GM10266 (cell line): Measurements from ENCODE around the gene DCAF16.

ENCODE experiments used
- DNase-seq: peaks from one replicate; pipeline ENCODE4 v3.0.0; 2012; ENCODE audit errors: extremely low spot score
- CTCF ChIP-seq: IDR thresholded peaks from 2 replicates; pipeline ENCODE4 v1.5.1; 2012; ENCODE audit warnings: mild to moderate bottlenecking, low read depth; ENCODE audit not compliant: control insufficient read depth, insufficient read depth; ENCODE audit errors: missing control alignments

DCAF16 gene

DNA sequence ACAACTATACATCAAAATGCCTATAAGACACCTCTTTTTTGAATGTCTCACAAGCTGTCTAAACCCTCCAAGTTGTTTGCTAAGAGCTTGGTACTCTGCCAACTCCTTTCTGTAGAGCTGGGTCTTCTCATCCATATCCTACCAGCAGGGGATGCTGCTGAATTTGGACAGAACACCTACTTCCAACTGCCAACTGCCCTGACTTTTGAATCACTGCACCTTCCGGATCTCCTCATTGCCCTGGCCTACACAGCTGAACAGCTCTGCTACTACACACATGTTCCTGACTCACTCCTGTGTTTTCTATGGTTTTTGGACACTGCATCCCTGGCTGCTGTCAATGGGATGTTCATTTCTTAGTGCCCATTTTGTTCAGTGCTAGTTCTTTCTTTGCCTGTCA lies 47.8 kb downstream of the DCAF16 start:
- TF ChIP-seq CTCF: no peak
- DNase-seq: no peak

DNA sequence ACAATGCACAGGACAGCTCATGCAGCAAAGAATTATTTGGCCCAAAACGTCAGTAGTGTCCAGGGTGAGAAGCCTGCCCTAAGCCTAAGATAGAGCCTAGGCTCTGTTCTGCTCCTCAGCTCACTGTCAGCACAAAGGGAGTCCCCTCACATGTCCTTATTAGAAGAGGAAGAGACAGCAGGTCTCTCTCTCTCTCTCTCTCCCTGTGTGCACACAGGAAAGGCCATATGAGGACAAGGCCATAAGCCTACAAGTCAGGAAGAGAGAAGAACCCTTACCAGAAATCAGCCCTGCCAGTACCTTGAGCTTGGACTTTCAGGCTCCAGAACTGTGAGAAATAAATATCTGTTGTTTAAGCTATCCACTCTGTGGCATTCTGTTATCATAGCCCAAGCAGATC lies 49.5 kb downstream of the DCAF16 start:
- no peak for TF ChIP-seq CTCF
- no peak for DNase-seq

- no peak for DNase-seq
Observed at GRCh38 chr4:17760626-17761025, 49.9 kb downstream of the DCAF16 start.

DNA sequence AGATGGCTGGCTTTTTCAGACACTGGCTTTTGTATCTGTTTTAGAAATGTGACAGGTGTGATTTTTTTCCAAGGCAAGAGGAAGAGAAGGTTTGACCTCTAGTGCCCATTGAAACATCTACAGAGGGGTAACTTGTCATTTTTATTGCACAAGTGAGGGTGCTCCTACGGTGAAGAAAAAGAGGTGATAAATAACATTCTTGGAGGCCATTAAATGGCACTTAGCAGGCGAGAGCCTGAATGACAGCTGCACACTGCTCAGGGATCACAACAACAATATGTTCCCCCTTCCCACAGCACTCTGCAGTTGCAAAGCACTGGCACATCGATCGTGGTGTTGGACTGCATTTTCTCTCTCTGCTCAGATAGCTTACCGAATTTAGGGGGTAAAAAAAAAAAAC lies 52.1 kb downstream of the DCAF16 start:
- no peak for TF ChIP-seq CTCF

More at GRCh38 chr4:17760626-17761025, 49.9 kb downstream of the DCAF16 start:
- TF ChIP-seq CTCF: no peak

DNA sequence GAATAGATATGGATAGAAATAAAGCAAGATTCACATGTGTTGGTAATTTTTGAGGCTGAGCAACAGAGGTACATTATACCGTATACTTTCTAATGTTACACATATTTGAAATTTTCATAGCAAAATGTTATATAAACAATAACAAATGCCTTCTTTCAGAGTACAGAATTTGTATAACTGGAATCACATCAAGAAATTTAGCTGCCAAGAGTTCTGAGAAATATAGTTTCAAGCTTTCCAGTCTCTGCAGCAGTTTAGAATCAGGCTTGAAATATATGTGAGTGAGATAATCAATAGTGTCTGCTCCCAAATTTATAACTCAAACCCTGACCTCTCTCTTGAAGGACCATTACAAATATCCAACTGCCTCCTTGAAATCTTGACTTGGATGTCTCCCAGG lies 52.9 kb downstream of the DCAF16 start:
- TF ChIP-seq CTCF: no peak
- DNase-seq: no peak

More for the DNA sequence above, 52.1 kb downstream of the DCAF16 start:
- DNase-seq: no peak

- no peak for DNase-seq
Observed at GRCh38 chr4:17753646-17754045, 56.9 kb downstream of the DCAF16 start.

More at GRCh38 chr4:17753646-17754045, 56.9 kb downstream of the DCAF16 start:
- TF ChIP-seq CTCF: no peak
